Breast epithelium (tissue), 3 donors: ENCODE measurements around the gene CA14.
"Not testable (repeated sequence)": the region's sequence is repeated elsewhere in the genome, so short reads cannot be mapped to it uniquely, and the experiment has no call there.

Source experiments
- POLR2A ChIP-seq: fragments of 450-650 bp; IDR thresholded peaks from one replicate; pipeline ENCODE4 v1.6.1; 2016; ENCODE audit warnings: antibody characterized with exemption, mild to moderate bottlenecking, moderate library complexity
- POLR2AphosphoS5 ChIP-seq, 3 donors: sonication (generic); formaldehyde crosslinking; IDR thresholded peaks; one replicate each; pipeline ENCODE4 v1.6.1; 2017; ENCODE audit warnings: antibody characterized with exemption in 3 of 3
- TF ChIP-seq, protein P1 (sequence below), 3 donors: fragments of 450-650 bp; IDR thresholded peaks; one replicate each; pipeline ENCODE4 v1.5.1; 2016 to 2017; ENCODE audit warnings: antibody characterized with exemption in 3 of 3, mild to moderate bottlenecking in 3 of 3, moderate library complexity in 3 of 3

DNA sequence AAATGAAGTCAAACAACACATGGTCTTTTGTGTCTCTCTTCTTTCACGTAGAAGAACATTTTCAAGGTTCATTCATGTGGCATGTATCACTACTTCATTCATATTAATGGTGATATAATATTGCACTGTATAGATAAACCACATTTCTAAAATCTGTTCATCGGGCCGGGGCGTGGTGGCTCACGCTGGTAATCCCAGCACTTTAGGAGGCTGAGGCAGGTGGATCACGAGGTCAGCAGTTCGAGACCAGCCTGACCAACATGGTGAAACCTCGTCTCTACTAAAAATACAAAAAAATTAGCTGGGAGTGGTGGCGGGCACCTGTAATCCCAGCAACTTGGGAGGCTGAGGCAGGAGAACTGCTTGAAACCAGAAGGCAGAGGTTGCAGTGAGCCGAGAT, 29.3 kb upstream of the CA14 start:
- TF ChIP-seq, protein P1, sequence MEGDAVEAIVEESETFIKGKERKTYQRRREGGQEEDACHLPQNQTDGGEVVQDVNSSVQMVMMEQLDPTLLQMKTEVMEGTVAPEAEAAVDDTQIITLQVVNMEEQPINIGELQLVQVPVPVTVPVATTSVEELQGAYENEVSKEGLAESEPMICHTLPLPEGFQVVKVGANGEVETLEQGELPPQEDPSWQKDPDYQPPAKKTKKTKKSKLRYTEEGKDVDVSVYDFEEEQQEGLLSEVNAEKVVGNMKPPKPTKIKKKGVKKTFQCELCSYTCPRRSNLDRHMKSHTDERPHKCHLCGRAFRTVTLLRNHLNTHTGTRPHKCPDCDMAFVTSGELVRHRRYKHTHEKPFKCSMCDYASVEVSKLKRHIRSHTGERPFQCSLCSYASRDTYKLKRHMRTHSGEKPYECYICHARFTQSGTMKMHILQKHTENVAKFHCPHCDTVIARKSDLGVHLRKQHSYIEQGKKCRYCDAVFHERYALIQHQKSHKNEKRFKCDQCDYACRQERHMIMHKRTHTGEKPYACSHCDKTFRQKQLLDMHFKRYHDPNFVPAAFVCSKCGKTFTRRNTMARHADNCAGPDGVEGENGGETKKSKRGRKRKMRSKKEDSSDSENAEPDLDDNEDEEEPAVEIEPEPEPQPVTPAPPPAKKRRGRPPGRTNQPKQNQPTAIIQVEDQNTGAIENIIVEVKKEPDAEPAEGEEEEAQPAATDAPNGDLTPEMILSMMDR (IDR thresholded peaks at IDR 0.05) = not testable (repeated sequence)
- not testable (repeated sequence) for TF ChIP-seq POLR2A; POLR2AphosphoS5 (IDR thresholded peaks at IDR 0.05)
